GM18502 (cell line): ENCODE measurements around the gene ASB3.
"Not testable (repeated sequence)": the region's sequence is repeated elsewhere in the genome, so short reads cannot be mapped to it uniquely, and the experiment has no call there.

Source experiments
- ATAC-seq: cut with Tn5 transposase; IDR thresholded peaks from one replicate; pipeline ENCODE4 v1.9.1; 2021; ENCODE audit warnings: mild to moderate bottlenecking; ENCODE audit not compliant: unreplicated experiment, poor library complexity

The ASB3 gene

GRCh38 chr2:53787614-53788289, 999 bp upstream of the ASB3 start:
- no peak for ATAC-seq

GRCh38 chr2:53786352-53786704, 425 bp downstream of the ASB3 start:
- peak; percentile 21 for ATAC-seq

GRCh38 chr2:53785366-53785765, 1.4 kb downstream of the ASB3 start:
- ATAC-seq = no peak

- ATAC-seq = no peak
These were observed 2.3 kb downstream of the ASB3 start for GRCh38 chr2:53784436-53784835.

GRCh38 chr2:53782676-53783075, 4.1 kb downstream of the ASB3 start:
- no peak for ATAC-seq

- no peak for ATAC-seq
These were observed 6.7 kb downstream of the ASB3 start for GRCh38 chr2:53780056-53780455.

- ATAC-seq = no peak
These were observed 8.1 kb downstream of the ASB3 start for GRCh38 chr2:53778536-53779162.

- ATAC-seq = no peak
These were observed 9.6 kb downstream of the ASB3 start for GRCh38 chr2:53777134-53777533.

- no peak for ATAC-seq
These were observed 16.5 kb downstream of the ASB3 start for GRCh38 chr2:53770264-53770663.

- no peak for ATAC-seq
These were observed 17.3 kb downstream of the ASB3 start for GRCh38 chr2:53769318-53769945.

- ATAC-seq = peak; percentile 60
These were observed 18.6 kb downstream of the ASB3 start for GRCh38 chr2:53768242-53768542.

GRCh38 chr2:53767405-53768241, 19.1 kb downstream of the ASB3 start, which contains the start of gene CHAC2:
Gene CHAC2 (plus strand): TSS chr2:53767804. CDS start chr2:53767887, 83 bp downstream.
- ATAC-seq = peak; percentile 91

GRCh38 chr2:53765767-53766166, 21.0 kb downstream of the ASB3 start:
- no peak for ATAC-seq

GRCh38 chr2:53757206-53757605, 29.5 kb downstream of the ASB3 start:
- not testable (repeated sequence) for ATAC-seq

GRCh38 chr2:53756644-53757043, 30.1 kb downstream of the ASB3 start:
- ATAC-seq = no peak

GRCh38 chr2:53755121-53755520, 31.6 kb downstream of the ASB3 start:
- no peak for ATAC-seq

- no peak for ATAC-seq
These were observed 33.7 kb downstream of the ASB3 start for GRCh38 chr2:53753041-53753440.

GRCh38 chr2:53752385-53752784, 34.4 kb downstream of the ASB3 start:
- no peak for ATAC-seq

GRCh38 chr2:53751728-53752127, 35.0 kb downstream of the ASB3 start:
- peak; percentile 97 for ATAC-seq

- peak; percentile 33 for ATAC-seq
These were observed 36.5 kb downstream of the ASB3 start for GRCh38 chr2:53750041-53750768.
